ENCODE measurements around the gene PIEZO1. TPM values are rescaled to one million over a fixed set of nuclear protein-coding genes. Genes with fewer than 3 reads are reported as not detected.
"Not testable (repeated sequence)": the region's sequence is repeated elsewhere in the genome, so short reads cannot be mapped to it uniquely, and the experiment has no call there.

Gene PIEZO1
- total RNA-seq, 1 experiment from 2014 or later = 391 TPM

GRCh38 chr16:88672776-88673175 is 112.2 kb downstream of the PIEZO1 start:
- no peaks in the 10 kb centered on the region for H4K20me1 ChIP-seq (ENCODE audit: insufficient read depth)
- H3K4me3 ChIP-seq = no peak overlapping the region
- H2AFZ ChIP-seq = no peak overlapping the region
- POLR2A ChIA-PET (ENCODE audit: unreplicated experiment) = interaction anchor here (0.6 kb wide), 1 partner anchor 428 kb away, joined by 3 read pairs; no protein-coding TSS in a partner anchor
- CTCF ChIA-PET = interaction anchor here (0.7 kb wide), 1 partner anchor 443 kb away, joined by 4 read pairs; no protein-coding TSS in a partner anchor
- DNase-seq = no peak
- no peak for TF ChIP-seq EZH2 (IDR thresholded peaks at IDR 0.05; ENCODE audit: low read depth)
- TF ChIP-seq, protein P1, sequence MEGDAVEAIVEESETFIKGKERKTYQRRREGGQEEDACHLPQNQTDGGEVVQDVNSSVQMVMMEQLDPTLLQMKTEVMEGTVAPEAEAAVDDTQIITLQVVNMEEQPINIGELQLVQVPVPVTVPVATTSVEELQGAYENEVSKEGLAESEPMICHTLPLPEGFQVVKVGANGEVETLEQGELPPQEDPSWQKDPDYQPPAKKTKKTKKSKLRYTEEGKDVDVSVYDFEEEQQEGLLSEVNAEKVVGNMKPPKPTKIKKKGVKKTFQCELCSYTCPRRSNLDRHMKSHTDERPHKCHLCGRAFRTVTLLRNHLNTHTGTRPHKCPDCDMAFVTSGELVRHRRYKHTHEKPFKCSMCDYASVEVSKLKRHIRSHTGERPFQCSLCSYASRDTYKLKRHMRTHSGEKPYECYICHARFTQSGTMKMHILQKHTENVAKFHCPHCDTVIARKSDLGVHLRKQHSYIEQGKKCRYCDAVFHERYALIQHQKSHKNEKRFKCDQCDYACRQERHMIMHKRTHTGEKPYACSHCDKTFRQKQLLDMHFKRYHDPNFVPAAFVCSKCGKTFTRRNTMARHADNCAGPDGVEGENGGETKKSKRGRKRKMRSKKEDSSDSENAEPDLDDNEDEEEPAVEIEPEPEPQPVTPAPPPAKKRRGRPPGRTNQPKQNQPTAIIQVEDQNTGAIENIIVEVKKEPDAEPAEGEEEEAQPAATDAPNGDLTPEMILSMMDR (conservative IDR thresholded peaks at IDR 0.05) = peak; percentile 43; the same call in 1 of the 2 replicates
- 0 out of 2 replicates have a peak, but pooled peaks cover 2% of the 10 kb centered on the region for H3F3A ChIP-seq (ENCODE audit: insufficient read depth, low read depth)
- H3K4me1 ChIP-seq (replicated peaks; ENCODE audit: insufficient read depth) = no peaks in the 10 kb centered on the region
- no peaks in the 10 kb centered on the region for H3K9me3 ChIP-seq (ENCODE audit: insufficient read depth, low read depth)
- no TSS peak for BruUV-seq (replicated peaks)
- intact Hi-C loops (cut with micrococcal nuclease; ENCODE audit: unreplicated experiment) = no loop called here
- H3K79me2 ChIP-seq (ENCODE audit: low read depth) = no peaks in the 10 kb centered on the region
- no peaks in the 10 kb centered on the region for H3K27me3 ChIP-seq (ENCODE audit: insufficient read depth, low read depth)
- H3K4me2 ChIP-seq = no peak overlapping the region
- no peaks in the 10 kb centered on the region for H3K36me3 ChIP-seq (ENCODE audit: low read depth)
- H3K27ac ChIP-seq = no peak overlapping the region
- H3K9me2 ChIP-seq (ENCODE audit: insufficient read depth) = no peaks in the 10 kb centered on the region

GRCh38 chr16:88671806-88672205 is 113.2 kb downstream of the PIEZO1 start:
- Histone ChIP-seq H3K36me3 (ENCODE audit: low read depth) (no peaks in the 10 kb centered on the region), H3K9me2 (ENCODE audit: insufficient read depth) (no peaks in the 10 kb centered on the region), H3K27ac (no peak overlapping the region), H3K9me3 (ENCODE audit: insufficient read depth, low read depth) (no peaks in the 10 kb centered on the region), H3K4me2 (no peak overlapping the region), H3K79me2 (ENCODE audit: low read depth) (no peaks in the 10 kb centered on the region), H3F3A (ENCODE audit: insufficient read depth, low read depth) (0 out of 2 replicates have a peak, but pooled peaks cover 5% of the 10 kb centered on the region), H3K4me3 (no peak overlapping the region), H2AFZ (no peak overlapping the region), H4K20me1 (ENCODE audit: insufficient read depth) (no peaks in the 10 kb centered on the region), H3K27me3 (ENCODE audit: insufficient read depth, low read depth) (no peaks in the 10 kb centered on the region), H3K4me1 (replicated peaks; ENCODE audit: insufficient read depth) (no peaks in the 10 kb centered on the region)
- TF ChIP-seq EZH2 (IDR thresholded peaks at IDR 0.05; ENCODE audit: low read depth) = no peak
- TF ChIP-seq, protein P1 (conservative IDR thresholded peaks at IDR 0.05) = no peak
- CTCF ChIA-PET = no interaction called here
- DNase-seq = no peak
- BruUV-seq (replicated peaks) = no TSS peak
- POLR2A ChIA-PET (ENCODE audit: unreplicated experiment) = no interaction called here
- intact Hi-C loops (cut with micrococcal nuclease; ENCODE audit: unreplicated experiment) = no loop called here

- no peaks in the 10 kb centered on the region for H3K79me2 ChIP-seq (ENCODE audit: low read depth)
- BruUV-seq (replicated peaks) = no TSS peak
- no peaks in the 10 kb centered on the region for H4K20me1 ChIP-seq (ENCODE audit: insufficient read depth)
- no peak overlapping the region for H2AFZ ChIP-seq
- H3K36me3 ChIP-seq (ENCODE audit: low read depth) = no peaks in the 10 kb centered on the region
- no peak overlapping the region for H3K4me3 ChIP-seq
- ChIA-PET CTCF (no interaction called here), POLR2A (ENCODE audit: unreplicated experiment) (no interaction called here)
- no peaks in the 10 kb centered on the region for H3K27me3 ChIP-seq (ENCODE audit: insufficient read depth, low read depth)
- no peak for TF ChIP-seq EZH2 (IDR thresholded peaks at IDR 0.05; ENCODE audit: low read depth)
- TF ChIP-seq, protein P1 (conservative IDR thresholded peaks at IDR 0.05) = no peak
- no peak overlapping the region for H3K27ac ChIP-seq
- intact Hi-C loops (cut with micrococcal nuclease; ENCODE audit: unreplicated experiment) = no loop called here
- no peak overlapping the region for H3K4me2 ChIP-seq
- DNase-seq = no peak
- H3K9me2 ChIP-seq (ENCODE audit: insufficient read depth) = no peaks in the 10 kb centered on the region
- H3K4me1 ChIP-seq (replicated peaks; ENCODE audit: insufficient read depth) = no peaks in the 10 kb centered on the region
- H3K9me3 ChIP-seq (ENCODE audit: insufficient read depth, low read depth) = no peaks in the 10 kb centered on the region
- peaks cover 7% of the 10 kb centered on the region; the same call in 1 of the 2 replicates for H3F3A ChIP-seq (ENCODE audit: insufficient read depth, low read depth)
Measured at GRCh38 chr16:88669980-88670379, 115.0 kb downstream of the PIEZO1 start.

DNA sequence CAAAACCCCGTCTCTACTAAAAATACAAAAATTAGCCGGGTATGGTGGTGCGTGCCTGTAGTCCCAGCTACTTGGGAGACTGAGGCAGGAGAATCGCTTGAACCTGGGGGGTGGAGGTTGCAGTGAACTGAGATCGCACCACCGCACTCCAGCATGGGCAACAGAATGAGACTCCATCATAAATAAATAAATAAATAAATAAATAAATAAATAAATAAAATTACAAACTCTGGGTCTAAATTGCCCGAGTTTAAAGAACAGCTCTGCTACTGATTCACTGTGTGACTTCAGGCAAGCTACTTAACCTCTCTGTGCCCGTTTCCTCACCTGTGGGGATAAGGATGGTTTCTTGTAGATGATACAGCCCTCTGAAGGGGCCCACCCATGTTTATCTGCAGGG is 115.5 kb downstream of the PIEZO1 start:
- intact Hi-C loops (cut with micrococcal nuclease; ENCODE audit: unreplicated experiment); POLR2A ChIA-PET (ENCODE audit: unreplicated experiment): not testable (repeated sequence)

More for the DNA sequence above, 115.5 kb downstream of the PIEZO1 start:
- H3K4me2 ChIP-seq; CTCF ChIA-PET; H3K9me3 ChIP-seq (ENCODE audit: insufficient read depth, low read depth); BruUV-seq (replicated peaks); DNase-seq; H3K79me2 ChIP-seq (ENCODE audit: low read depth); H3K4me3 ChIP-seq; H3K4me1 ChIP-seq (replicated peaks; ENCODE audit: insufficient read depth); H4K20me1 ChIP-seq (ENCODE audit: insufficient read depth); H3K36me3 ChIP-seq (ENCODE audit: low read depth); H3K27ac ChIP-seq; H2AFZ ChIP-seq; H3K9me2 ChIP-seq (ENCODE audit: insufficient read depth); H3K27me3 ChIP-seq (ENCODE audit: insufficient read depth, low read depth): not testable (repeated sequence)
- H3F3A ChIP-seq (ENCODE audit: insufficient read depth, low read depth) = peaks cover 11% of the 10 kb centered on the region; the same call in 1 of the 2 replicates

Measured in PC-9 (cell line).